Measurements from ENCODE around the gene PLPP4. TPM values are rescaled to one million over a fixed set of nuclear protein-coding genes. Genes with fewer than 3 reads are reported as not detected.

The PLPP4 gene
- total RNA-seq, 1 donor from 2014 or later = 7.4 TPM

DNA sequence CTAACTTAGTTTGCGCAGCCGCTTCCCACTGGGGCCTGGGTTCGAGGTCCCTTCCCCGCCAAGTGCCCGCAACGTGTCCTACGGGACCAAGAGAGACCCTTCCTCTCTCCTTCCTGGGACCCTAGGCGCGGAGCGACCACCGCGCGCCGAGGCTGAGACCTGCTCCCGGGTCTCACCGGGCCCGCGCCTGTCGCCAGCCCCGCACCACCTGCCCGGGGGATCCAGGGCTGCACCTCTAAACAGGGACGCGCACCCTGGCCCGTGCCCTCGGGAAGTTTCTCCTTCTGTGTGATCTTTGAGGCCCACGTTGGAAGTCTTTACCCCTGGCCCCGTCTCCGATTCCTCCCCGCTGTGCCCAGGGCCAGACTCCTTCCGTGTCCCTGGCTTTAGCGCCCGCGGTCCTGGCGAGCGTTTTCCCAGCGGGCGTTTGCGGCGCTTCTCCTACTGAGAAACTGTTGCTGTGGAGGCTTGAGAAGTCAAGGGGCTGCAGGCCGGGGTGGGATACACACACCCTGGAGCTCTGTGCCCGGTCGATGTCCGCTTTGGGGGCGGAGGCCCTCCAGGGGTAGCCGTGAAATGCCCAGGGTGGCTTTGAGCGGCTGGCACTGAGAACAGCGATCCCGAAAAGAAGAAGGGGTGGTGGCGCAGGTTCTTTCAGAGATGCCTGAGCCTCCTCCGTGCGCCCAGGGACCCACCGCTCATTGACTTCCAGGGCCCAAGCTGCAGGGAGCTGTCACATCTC, 575 bp downstream of the PLPP4 start:
- Mint-ChIP-seq H3K4me1 (peaks cover 18% of the 10 kb centered on the region), H3K27me3 (ENCODE audit: low read depth) (peaks cover 85% of the 10 kb centered on the region), H3K36me3 (no peaks in the 10 kb centered on the region), H3K9me3 (no peaks in the 10 kb centered on the region), H3K4me3 (peak overlapping the region; percentile 74), H3K27ac (no peak overlapping the region)
- TF ChIP-seq, protein P1, sequence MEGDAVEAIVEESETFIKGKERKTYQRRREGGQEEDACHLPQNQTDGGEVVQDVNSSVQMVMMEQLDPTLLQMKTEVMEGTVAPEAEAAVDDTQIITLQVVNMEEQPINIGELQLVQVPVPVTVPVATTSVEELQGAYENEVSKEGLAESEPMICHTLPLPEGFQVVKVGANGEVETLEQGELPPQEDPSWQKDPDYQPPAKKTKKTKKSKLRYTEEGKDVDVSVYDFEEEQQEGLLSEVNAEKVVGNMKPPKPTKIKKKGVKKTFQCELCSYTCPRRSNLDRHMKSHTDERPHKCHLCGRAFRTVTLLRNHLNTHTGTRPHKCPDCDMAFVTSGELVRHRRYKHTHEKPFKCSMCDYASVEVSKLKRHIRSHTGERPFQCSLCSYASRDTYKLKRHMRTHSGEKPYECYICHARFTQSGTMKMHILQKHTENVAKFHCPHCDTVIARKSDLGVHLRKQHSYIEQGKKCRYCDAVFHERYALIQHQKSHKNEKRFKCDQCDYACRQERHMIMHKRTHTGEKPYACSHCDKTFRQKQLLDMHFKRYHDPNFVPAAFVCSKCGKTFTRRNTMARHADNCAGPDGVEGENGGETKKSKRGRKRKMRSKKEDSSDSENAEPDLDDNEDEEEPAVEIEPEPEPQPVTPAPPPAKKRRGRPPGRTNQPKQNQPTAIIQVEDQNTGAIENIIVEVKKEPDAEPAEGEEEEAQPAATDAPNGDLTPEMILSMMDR (IDR thresholded peaks at IDR 0.05; ENCODE audit: unreplicated experiment) = no peak
- no peak for DNase-seq (ENCODE audit: low spot score in 2 of 2, unreplicated experiment in 2 of 2)

DNA sequence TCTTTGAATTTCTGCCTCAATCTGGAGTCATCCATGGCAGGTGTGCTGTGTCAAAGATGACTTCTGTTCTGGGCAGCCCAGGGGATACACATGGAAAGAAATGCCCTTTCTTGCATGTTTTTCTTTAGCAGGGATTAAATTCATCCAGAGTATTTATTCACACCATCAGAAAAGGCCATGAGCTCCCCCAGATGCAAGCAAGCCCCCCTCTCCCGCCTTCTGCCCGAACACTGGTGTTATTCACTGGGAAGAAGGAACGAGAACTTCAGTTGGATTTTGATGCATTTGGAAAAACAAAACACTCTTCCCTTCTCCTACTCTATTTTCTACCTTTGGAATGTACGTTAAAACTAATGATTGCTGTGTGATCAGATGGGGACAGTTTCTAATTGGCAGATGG, 1.4 kb downstream of the PLPP4 start:
- Mint-ChIP-seq H3K27me3 (ENCODE audit: low read depth) (peaks cover 79% of the 10 kb centered on the region), H3K9me3 (no peaks in the 10 kb centered on the region), H3K4me3 (peak overlapping the region; percentile 74), H3K27ac (no peak overlapping the region), H3K4me1 (peaks cover 18% of the 10 kb centered on the region), H3K36me3 (no peaks in the 10 kb centered on the region)
- no peak for DNase-seq (ENCODE audit: low spot score in 2 of 2, unreplicated experiment in 2 of 2)
- TF ChIP-seq, protein P1 (IDR thresholded peaks at IDR 0.05; ENCODE audit: unreplicated experiment) = no peak

DNA sequence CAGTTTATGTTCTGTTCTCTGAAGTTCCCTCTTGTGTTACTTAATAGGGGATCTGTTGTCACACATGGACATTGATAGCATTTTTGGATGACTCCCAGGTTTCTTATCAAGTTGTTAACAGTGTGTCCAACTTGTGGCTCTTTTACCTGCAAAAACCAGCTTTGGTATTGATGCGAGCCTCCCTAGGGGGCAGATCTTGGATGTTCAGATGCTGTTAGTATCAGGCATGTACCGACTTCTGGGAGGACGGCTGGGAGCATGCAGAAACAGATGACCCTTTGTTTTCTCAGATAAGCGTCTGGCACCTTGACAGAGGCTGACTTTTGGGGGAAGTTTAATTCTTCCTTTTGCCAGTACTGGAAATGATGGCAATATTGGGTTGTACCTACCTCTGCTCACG, 2.2 kb downstream of the PLPP4 start:
- Mint-ChIP-seq H3K27me3 (ENCODE audit: low read depth) (peaks cover 72% of the 10 kb centered on the region), H3K9me3 (no peaks in the 10 kb centered on the region), H3K4me1 (peaks cover 18% of the 10 kb centered on the region), H3K27ac (no peak overlapping the region), H3K36me3 (no peaks in the 10 kb centered on the region), H3K4me3 (no peak overlapping the region)
- DNase-seq (ENCODE audit: low spot score in 2 of 2, unreplicated experiment in 2 of 2) = no peak
- TF ChIP-seq, protein P1 (IDR thresholded peaks at IDR 0.05; ENCODE audit: unreplicated experiment) = no peak

DNA sequence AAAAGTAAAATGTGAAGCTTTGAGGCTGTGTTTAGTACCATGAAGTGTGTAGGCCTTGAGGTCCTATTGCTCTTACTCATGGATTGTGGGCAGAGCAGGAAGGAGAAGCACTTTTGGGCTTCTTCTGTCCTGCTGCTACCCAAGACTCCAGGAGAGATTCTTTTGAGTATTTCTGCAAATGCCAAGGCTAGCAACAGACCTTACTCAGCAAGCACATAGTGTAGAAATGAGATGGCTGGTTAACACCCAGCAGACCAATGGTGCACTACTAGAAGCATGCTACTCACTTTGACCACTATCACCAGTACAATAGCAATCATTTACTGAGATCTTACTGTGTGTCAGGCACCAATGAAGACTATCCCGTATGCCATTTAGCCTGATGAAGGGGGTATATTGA, 3.2 kb downstream of the PLPP4 start:
- Mint-ChIP-seq H3K27ac (no peak overlapping the region), H3K9me3 (no peaks in the 10 kb centered on the region), H3K36me3 (no peaks in the 10 kb centered on the region), H3K4me1 (peaks cover 18% of the 10 kb centered on the region), H3K27me3 (ENCODE audit: low read depth) (peaks cover 63% of the 10 kb centered on the region), H3K4me3 (no peak overlapping the region)
- TF ChIP-seq, protein P1 (IDR thresholded peaks at IDR 0.05; ENCODE audit: unreplicated experiment) = no peak
- DNase-seq (ENCODE audit: low spot score in 2 of 2, unreplicated experiment in 2 of 2) = no peak

DNA sequence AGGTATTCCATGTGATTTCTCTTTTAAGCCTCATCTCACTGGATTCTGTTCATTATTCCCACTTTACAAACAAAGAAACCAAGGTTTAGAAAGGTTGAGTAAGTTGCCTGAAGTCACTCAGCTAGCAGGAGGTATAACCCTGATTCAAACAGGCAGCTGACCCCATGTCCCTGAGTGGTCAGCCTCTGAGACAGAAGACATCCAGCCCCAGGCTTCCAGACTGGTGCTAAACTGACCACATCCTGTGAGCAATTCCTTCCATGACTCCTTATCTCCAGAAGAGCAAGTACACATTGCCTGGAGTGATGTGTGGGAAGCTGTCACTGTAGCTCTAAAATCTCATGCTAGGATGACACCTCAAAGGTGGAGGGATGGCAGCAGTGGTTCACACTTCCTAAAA, 3.7 kb downstream of the PLPP4 start:
- TF ChIP-seq, protein P1 (IDR thresholded peaks at IDR 0.05; ENCODE audit: unreplicated experiment) = no peak
- Mint-ChIP-seq H3K4me1 (peaks cover 17% of the 10 kb centered on the region), H3K27me3 (ENCODE audit: low read depth) (peaks cover 61% of the 10 kb centered on the region), H3K9me3 (no peaks in the 10 kb centered on the region), H3K27ac (no peak overlapping the region), H3K36me3 (no peaks in the 10 kb centered on the region), H3K4me3 (no peak overlapping the region)
- DNase-seq (ENCODE audit: low spot score in 2 of 2, unreplicated experiment in 2 of 2) = no peak

Data from mesothelial cell of epicardium (in vitro differentiated cells).